Measurements from ENCODE around the gene UBTD1. TPM values are rescaled to one million over a fixed set of nuclear protein-coding genes. Genes with fewer than 3 reads are reported as not detected.
"Not testable (repeated sequence)": the region's sequence is repeated elsewhere in the genome, so short reads cannot be mapped to it uniquely, and the experiment has no call there.

UBTD1 gene
- total RNA-seq, 1 donor from 2014 or later, result 0.91 TPM

- no peaks in the 10 kb centered on the region for H3K4me1 Mint-ChIP-seq
- H3K9me3 Mint-ChIP-seq, result no peaks in the 10 kb centered on the region
- TF ChIP-seq, protein P1, sequence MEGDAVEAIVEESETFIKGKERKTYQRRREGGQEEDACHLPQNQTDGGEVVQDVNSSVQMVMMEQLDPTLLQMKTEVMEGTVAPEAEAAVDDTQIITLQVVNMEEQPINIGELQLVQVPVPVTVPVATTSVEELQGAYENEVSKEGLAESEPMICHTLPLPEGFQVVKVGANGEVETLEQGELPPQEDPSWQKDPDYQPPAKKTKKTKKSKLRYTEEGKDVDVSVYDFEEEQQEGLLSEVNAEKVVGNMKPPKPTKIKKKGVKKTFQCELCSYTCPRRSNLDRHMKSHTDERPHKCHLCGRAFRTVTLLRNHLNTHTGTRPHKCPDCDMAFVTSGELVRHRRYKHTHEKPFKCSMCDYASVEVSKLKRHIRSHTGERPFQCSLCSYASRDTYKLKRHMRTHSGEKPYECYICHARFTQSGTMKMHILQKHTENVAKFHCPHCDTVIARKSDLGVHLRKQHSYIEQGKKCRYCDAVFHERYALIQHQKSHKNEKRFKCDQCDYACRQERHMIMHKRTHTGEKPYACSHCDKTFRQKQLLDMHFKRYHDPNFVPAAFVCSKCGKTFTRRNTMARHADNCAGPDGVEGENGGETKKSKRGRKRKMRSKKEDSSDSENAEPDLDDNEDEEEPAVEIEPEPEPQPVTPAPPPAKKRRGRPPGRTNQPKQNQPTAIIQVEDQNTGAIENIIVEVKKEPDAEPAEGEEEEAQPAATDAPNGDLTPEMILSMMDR (IDR thresholded peaks at IDR 0.05), result no peak
- ChIA-PET CTCF (interaction anchor here (1.2 to 1.5 kb wide), 2 partner anchors 156 to 162 kb away, joined by 3 read pairs; no protein-coding TSS in a partner anchor), POLR2A (no interaction called here)
- no peak for DNase-seq
- H3K4me3 Mint-ChIP-seq, result no peak overlapping the region
- intact Hi-C loops (cut with micrococcal nuclease), result no loop called here
- H3K27me3 Mint-ChIP-seq, result peaks cover 4% of the 10 kb centered on the region
- H3K27ac Mint-ChIP-seq, result no peak overlapping the region
- no peaks in the 10 kb centered on the region for H3K36me3 Mint-ChIP-seq (ENCODE audit: low read depth)
- no peak for ATAC-seq (ENCODE audit: low read depth)
Measured at GRCh38 chr10:97574374-97575126, 75.8 kb downstream of the UBTD1 start.

DNA sequence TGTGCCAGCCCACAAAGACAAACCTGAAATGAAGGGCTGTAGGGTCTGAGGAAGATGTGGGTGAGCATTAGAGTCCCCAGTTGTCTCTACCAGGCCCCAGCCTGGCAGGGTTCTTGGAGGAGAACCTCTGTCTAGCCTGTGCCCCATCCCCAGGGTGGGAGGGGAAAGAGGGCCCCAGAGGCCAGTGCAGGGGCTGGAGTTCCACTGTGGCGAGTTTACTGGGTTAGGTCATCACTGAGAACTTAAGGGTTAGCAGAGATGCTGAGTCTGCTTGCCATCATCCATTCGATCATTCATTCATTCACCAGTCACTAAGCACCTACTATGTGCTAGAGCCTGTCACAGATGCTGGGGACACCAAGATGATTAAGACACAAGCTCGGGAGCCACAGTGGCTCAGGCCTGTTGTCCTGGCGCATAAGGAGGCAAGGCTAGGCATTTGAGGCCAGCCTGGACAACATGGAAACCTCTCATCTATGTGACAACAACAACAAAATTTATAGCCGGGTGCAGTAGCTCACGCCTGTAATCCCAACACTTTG lies 76.5 kb downstream of the UBTD1 start:
- Mint-ChIP-seq H3K27ac (no peak overlapping the region), H3K4me3 (no peak overlapping the region), H3K36me3 (ENCODE audit: low read depth) (no peaks in the 10 kb centered on the region), H3K9me3 (no peaks in the 10 kb centered on the region), H3K27me3 (peaks cover 4% of the 10 kb centered on the region), H3K4me1 (no peaks in the 10 kb centered on the region)
- ATAC-seq (ENCODE audit: low read depth) (no peak), DNase-seq (no peak)
- intact Hi-C loops (cut with micrococcal nuclease), result no loop called here
- TF ChIP-seq, protein P1 (IDR thresholded peaks at IDR 0.05), result no peak
- POLR2A ChIA-PET, result no interaction called here
- CTCF ChIA-PET, result interaction anchor here (1.5 kb wide), 1 partner anchor 156 kb away, joined by 3 read pairs; no protein-coding TSS in a partner anchor

DNA sequence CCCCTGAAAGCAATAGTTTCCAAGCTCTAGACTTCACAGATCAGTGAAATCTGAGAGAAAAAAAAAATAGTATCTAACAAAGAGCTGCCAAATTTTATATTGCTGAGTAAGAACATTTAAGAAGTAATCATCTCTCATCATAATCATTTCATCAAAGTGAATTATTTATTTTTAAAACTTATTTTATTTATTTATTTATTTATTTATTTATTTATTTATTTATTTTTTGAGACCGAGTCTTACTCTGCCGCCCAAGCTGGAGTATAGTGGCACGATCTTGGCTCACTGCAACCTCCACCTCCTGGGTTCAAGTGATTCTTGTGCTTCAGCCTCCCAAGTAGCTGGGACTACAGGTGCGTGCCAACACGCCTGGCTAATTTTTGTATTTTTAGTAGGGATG lies 77.8 kb downstream of the UBTD1 start:
- POLR2A ChIA-PET; H3K4me3 Mint-ChIP-seq; H3K36me3 Mint-ChIP-seq (ENCODE audit: low read depth); H3K27me3 Mint-ChIP-seq; ATAC-seq (ENCODE audit: low read depth); H3K27ac Mint-ChIP-seq; H3K9me3 Mint-ChIP-seq; intact Hi-C loops (cut with micrococcal nuclease); DNase-seq; CTCF ChIA-PET; H3K4me1 Mint-ChIP-seq: not testable (repeated sequence)

DNA sequence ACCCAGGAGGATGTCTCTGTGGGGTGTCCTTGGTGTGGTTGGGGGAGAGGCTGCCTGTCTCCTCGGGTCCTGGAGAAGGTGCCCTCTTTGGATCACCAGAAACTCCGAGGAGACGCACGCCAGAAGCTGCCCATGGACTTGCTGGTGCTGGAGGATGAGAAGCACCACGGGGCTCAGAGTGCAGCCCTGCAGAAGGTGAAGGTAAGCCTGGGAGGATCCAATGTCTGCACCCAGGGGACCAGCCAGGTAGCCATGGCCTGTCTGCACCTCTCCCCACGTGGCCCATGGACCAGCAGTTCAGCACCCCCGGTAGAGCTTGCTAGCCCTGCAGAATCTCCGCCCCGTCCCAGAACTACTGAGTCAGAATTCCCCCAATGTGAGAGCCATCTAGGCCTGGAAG lies 79.0 kb downstream of the UBTD1 start:
- Mint-ChIP-seq H3K4me3 (no peak overlapping the region), H3K4me1 (no peaks in the 10 kb centered on the region), H3K27me3 (peaks cover 4% of the 10 kb centered on the region), H3K36me3 (ENCODE audit: low read depth) (no peaks in the 10 kb centered on the region), H3K27ac (no peak overlapping the region), H3K9me3 (no peaks in the 10 kb centered on the region)
- intact Hi-C loops (cut with micrococcal nuclease), result no loop called here
- ATAC-seq (ENCODE audit: low read depth), result no peak
- TF ChIP-seq, protein P1 (IDR thresholded peaks at IDR 0.05), result no peak
- no peak for DNase-seq
- CTCF ChIA-PET, result no interaction called here
- POLR2A ChIA-PET, result no interaction called here

DNA sequence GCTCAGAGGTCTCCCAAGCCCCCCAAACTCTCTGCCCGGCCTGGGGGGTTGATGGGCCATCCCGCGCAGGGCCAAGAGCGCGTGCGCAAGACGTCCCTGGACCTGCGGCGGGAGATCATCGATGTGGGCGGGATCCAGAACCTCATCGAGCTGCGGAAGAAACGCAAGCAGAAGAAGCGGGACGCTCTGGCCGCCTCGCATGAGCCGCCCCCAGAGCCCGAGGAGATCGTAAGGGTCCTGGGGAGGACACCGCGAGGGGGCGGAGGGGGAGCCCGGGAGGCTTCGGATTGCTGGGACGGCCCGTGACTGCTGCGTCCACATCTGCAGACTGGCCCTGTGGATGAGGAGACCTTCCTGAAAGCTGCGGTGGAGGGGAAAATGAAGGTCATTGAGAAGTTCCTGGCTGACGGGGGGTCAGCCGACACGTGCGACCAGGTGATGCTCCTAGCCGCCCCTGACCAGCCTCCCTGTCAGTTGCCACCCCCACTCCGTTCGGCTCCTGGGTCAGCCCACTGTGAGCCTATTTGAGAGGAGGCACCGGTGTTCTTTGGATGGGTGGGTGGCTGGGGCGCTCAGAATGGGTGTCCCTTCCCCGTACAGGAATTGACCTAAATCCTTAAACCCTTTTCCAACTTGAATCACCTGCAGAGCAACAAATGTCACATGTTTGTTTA lies 79.6 kb downstream of the UBTD1 start:
- TF ChIP-seq, protein P1 (IDR thresholded peaks at IDR 0.05), result no peak
- no peaks in the 10 kb centered on the region for H3K9me3 Mint-ChIP-seq
- H3K4me3 Mint-ChIP-seq, result no peak overlapping the region
- no peaks in the 10 kb centered on the region for H3K36me3 Mint-ChIP-seq (ENCODE audit: low read depth)
- POLR2A ChIA-PET, result no interaction called here
- H3K27me3 Mint-ChIP-seq, result peaks cover 4% of the 10 kb centered on the region
- ATAC-seq (ENCODE audit: low read depth), result no peak
- CTCF ChIA-PET, result no interaction called here
- no peak overlapping the region for H3K27ac Mint-ChIP-seq
- no peak for DNase-seq
- H3K4me1 Mint-ChIP-seq, result no peaks in the 10 kb centered on the region
- intact Hi-C loops (cut with micrococcal nuclease), result no loop called here

Measured in activated B cell treated with CpG ODN at 0.5 μM for 24 hours (primary cell).